Left hindlimb (tissue), 1 donor: Measurements from ENCODE around the gene H1-8.

Experiments
- DNase-seq: peaks from one replicate; pipeline ENCODE4 v3.0.0-alpha.2; 2018

The H1-8 gene

DNA sequence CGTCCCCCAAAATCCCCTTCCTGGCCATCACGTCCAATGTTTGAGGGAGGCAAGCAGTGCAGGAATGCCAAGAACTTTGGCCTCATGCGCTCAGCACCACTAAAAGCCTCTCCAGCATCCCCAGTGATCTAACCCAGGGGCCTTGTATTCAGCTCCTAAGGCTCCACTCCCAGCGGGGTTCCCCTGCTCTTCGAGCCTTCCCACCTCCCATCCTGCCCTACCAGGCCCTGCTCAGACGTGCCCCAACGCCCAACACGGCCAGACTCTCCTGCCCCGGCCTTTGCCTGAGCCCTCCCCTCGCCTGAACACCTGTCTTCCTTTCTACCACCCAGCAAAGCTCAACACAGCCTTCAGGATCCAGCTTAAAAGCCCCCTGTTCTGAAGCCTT is 33.0 kb downstream of the H1-8 start:
- no peak for DNase-seq

DNA sequence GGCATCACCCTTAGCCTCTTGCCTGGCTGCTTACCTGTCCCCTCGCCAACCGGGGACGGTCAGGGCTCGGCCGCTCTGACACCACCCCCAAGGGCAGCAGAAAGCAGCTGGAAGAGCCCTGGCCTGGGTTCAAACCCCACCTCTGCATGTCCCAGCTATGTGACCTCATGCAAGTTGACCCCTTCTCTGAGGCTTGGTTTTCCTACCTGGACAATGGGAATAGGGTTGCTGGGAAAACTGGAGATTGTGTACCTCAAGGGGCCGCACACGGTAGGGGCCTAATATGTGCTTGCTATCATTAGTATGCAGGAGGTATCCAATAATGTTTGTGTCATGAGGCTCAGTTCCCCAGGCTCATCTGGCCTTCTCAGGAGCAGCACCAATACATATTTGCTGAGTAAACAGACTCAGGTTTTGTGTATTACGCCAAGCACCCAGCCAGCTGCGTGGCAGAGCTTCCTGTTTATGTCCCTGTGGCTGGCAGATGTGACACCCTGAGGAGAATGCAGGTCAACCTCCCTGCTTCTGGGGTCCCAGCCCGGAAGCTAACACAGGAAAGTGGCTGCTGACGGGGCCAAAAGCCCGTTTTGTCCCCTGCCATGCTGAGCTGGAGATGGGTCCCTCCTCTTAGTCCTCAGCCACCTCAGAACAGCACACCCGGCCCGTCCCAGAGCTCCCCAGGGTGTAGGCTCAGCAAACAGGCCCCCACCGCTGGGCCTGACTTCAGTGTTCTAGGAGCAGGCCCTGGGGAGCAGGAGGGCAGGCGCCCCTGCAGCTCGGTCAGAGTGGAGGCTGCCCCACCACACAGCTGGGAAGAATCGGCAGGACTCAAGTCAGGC is 33.8 kb downstream of the H1-8 start:
- DNase-seq: no peak

DNA sequence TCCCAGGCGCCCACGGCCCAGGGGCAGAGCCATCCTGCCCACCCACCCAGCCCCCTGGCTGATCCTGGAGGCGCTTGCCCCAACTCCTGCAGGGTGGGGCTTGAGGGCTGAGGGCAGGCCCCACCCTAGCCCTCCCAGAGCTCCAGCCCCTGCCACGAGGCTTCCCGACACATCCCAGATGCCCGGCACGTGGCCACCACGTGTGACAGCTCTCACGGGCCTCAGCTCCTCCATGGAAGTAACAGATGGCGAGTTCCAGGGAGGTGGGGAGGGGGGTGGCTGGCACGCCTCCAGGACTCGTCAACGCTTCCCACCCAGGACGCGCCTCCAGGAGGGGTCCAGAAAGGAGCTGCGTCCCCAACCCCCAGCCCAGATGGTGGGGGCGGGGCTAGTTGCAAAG is 34.4 kb downstream of the H1-8 start:
- DNase-seq: peak; percentile 78

DNA sequence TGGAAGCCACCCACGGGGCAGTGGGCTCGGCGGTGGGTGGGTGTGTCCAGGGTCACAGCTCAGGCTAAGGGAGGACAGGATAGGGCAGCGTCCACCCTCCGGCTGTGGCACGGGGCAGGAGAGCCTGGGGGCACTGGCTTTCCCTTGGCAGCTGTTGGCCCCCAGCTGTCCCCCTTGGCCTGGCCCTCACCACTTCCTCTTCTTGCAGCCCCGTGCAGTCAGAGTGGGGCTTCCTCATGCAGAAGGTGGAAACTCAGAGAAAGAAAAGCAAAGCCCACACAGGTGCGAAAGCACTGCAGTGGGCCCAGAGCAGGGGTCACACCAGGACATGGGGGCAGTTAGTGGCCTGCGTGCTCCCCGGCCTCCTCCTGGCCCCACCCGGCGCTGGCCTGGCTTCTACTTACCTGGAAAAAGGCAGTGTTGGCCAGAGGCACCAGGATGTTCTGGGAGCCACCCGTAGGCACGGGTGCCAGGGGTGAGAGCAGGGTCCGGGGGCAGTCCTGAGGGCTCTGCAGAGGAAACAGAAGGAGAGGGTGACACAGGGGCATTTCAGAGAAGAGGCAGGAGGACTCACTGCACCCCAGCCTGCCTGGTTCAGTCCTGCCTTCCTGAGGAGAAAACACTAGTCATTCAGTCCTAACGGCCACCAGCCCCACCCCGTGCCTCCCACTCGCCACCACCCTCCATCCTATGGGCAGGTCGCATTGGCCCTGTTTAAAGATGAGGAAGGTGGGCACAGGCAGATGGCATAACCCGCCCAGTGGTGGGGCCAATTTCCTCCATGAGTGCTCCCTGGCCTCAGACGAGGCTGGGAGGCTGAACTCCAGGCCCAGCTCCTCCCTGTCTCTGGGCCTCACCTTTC is 35.2 kb downstream of the H1-8 start:
- no peak for DNase-seq

DNA sequence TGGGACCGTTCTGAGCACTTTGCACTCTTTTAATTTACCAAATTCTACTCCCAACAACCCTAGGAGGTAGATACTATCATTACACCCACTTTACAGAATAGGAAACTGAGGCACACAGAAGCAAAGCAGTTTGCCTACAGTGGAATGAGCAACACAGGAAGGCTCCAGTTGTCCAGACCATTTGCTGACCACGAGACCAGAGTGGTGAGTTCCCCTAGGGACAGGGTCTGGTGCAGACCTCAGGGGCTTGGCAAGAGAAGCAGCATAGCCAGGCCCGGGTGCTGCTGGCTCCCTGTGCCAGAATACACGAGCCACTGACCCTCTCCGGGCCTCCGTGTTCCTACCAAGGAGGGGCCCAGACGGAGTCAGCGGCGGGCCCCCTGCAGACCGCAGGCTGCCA is 37.0 kb downstream of the H1-8 start:
- no peak for DNase-seq

DNA sequence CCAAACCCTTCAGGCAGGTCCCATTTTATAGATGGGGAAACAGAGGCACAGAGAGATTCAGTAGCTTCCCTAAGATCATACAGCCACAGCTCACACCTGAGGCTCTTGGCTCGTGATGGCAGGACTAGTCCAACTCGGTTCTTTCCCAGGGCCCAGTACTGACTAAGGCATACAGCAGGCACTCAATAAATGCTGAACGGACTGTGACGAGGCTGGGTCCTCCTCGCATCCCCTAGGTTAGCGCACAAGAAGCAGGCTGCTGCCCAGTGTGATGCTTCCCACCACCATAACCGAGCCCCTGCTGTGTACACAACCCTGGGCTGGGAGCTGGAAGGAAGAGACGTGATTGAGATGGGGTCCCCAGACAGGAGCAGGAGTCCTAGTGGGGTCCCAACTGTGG is 38.6 kb downstream of the H1-8 start:
- DNase-seq: no peak

DNA sequence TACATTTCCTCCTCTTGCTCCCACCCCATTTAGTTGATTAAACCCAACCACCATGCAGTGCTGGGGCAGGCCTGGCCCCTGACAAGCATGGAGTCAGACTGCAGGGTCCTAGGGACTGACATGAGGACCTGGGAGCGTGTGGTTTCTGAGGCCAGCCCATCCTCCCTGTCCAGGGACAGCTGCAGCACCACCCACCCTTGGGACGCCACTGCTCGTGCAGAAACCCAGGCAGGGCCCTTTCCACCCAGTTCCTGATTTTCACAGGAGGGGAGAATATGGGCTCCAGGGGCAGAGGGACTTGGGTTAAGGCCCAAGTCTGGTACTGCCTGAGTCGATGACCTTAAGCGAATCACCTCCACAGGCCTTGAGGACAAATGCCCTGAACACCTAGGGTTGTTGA is 39.8 kb downstream of the H1-8 start:
- DNase-seq: no peak

DNA sequence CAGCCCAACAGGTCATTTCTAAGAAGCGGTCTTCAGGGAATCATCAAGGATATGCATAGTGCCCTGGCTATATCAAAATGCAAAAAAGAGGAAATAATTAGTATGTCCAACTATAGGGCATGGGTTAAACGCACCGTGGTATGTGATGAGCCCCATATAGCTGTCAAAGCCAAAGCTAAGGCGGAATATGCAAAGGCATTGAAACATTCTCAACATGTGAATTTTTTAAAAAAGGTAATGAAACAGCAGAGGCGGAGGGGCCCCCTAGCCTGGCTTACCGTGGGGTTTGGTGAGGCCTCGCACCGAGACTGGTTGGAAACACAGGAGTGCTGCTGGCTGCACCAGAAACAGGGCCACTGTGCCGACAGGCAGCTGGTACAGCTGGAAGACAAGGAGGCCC is 40.3 kb downstream of the H1-8 start:
- no peak for DNase-seq

DNA sequence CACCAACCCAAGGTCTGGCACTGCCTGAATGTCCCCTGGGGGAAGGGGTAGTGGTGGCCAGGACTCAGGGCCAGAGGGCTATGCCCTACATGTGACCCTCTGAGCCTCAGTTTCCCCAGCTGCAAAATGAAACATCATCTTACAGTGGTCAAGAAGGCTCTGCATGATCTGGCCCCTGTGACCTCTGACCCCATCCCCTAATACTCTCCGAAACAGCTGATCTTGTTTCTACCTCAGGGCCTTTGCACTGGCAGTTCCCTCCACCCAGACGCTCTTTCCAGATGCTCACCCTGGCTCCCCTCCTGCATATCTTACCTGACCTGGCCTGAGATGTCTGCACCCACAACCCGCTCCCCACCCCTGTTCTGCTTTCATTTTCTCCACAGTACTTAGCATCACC is 41.7 kb downstream of the H1-8 start:
- DNase-seq: no peak

DNA sequence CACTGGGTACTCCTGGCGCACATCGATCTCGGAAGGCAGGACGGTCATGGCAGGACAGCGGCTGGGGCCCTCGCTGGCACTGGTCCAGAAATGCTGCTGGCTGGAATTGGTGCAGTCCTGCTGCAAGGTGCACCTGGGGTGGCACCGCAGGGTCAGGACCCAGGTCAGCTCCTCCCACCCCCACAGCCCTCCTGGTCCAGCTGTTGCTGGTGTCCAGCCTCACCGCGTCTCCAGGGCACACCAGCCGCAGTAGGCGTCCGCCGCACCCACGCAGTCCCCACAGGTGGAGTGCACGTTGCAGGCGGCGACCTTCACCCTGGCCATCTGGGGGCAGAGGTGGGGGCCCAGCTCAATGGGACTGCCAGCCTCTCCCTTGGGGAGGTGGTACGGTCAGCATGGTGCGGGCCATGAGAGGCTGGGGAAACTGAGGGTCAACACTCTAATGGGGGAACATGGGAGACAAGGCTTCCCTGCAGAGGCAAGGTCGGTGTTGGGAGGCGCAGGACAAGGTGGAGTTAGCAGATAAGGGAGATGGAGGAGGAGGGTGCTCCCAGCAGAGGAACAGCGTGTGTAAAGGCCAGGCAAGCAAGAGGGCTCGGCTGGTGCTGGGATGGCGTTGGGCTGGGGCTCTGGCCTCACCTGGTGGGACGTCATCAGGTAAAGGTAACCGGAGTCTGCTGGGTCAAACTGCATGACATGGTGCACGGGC is 43.1 kb downstream of the H1-8 start:
- no peak for DNase-seq

DNA sequence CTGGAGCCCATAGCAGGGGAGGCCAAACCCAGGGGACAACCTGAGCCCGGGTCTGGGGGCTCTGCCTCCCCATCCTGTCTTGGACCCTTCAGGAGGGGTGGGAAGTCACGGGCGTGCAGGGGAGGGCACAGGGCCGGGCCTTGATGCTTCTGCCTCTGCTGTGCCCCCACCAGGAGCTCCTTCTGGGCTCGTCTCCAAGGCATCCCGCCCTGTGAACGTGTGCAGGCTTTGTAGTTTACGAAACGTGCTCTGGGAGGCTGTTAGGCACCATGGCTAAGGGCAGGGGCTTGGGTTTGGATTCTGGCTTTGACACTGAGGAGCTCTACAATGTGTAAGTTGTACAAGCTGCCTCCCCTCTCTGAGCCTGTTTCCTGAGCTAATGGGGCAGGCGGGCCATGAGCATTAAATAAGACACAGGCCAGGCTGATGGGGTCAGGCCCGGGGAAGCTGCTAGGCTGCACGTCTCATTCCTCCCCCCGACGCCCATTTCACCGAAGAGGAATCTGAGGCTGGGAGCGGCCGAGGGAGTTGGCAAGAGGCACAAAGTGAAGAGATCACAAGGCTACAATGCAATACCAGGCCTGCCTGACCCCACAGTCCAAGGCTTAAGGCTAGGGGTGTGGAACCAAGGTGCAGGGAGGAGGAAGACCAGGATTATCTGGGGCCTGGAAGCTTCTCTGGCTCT is 43.9 kb downstream of the H1-8 start:
- no peak for DNase-seq

DNA sequence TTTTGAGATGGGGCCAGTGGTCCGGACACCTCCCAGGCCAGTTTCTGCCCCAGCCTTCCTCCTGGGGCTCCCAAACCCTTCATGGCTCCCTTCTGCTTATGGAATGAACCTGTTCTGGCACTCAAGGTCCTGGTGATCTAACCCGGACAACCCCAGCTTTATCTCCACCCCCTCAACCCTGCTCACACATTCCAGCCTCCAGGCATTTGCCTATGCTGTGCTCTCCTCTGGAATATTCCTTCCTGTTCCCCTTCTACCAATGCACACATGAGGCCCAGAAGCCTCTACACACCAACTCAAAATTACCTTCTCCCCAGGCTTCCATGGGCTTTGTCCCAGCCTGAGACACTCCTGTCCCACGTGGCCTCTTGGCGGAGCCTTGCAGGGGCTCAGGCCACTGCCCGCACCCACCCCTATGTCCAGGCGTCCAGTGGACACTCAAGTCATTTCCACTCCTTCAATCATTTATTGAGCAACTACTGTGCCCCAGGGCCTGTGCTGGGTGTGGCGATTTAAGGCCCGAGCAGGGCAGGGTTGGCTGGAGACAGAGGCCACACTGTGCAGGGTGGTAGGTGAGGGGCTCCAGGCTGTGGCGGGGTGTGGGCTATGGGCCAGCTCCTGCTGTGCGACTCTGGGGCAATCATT is 44.7 kb downstream of the H1-8 start:
- no peak for DNase-seq

DNA sequence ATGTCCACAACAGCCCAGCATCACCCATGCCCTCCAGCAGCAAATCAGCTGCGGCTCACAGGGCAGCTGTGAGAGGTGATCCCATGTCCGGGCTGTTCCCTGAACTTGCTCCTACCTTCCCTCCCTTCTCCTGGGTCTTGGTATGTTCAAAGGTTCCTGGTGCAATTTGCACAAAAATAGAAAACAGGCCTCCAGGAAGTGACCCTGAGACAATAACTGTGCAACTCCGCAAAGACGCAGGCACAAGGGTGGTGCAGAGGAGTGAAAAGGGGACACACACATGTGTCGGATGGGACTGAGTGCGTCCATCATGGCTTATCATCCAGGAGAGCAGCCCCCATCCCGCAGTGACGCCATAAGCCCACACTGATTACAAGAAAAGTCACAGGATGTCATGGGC is 47.2 kb downstream of the H1-8 start:
- DNase-seq: no peak

DNA sequence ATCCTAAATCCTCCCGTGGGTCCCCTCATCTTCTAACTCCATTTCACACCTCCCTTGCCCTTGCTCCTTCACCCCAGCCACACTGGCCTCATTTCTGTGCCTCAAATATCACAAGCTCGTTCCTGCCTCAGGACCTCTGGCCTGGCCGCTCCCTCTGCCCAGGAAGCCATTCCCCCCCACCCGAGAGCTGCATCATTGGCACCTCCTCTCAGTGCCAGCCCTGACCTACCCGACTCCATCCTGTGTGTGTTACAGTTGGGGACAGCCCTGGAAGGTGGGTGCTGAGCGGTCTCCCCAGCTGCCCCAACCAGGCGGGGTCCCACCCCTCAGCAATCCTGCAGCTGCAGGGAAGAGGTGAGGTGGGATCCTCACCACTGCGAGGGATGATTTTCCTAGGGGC is 49.0 kb downstream of the H1-8 start:
- no peak for DNase-seq

DNA sequence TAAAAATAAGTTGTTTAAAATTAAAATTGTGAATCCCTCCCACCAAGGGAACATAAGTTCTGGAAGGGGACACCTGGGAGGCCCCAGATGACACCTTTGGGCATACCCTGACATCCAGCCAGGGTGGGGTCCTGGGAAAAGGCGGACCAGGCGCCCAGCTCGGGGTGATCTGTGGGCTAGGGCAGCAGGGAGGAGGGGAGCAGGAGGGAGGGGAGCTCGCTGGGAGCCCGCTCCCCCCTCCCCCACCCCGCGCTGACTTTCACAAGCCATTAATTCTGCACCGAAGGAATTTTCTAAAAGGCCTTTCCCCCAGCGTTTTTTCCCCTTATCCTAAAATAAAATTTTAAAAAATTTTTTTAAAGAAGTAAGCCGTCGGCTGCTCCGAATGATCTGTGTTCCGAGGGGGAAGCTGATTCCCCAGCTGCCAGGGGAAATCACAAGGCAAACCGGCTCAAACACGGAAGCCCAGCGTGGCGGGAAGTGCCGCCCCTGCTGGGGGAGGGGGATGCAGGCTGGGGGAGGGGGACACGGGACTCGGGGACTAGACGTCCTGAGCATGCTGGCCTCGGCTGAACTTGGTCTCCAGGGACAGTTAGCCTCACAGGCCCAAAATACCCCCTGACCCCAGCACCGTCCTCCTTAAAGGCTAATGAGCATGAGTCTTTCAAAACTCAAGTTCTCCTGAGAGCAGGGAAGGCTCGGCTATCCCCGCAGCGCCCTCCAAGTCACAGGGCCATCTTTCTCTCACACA is 49.6 kb downstream of the H1-8 start:
- peak; percentile 80 for DNase-seq

DNA sequence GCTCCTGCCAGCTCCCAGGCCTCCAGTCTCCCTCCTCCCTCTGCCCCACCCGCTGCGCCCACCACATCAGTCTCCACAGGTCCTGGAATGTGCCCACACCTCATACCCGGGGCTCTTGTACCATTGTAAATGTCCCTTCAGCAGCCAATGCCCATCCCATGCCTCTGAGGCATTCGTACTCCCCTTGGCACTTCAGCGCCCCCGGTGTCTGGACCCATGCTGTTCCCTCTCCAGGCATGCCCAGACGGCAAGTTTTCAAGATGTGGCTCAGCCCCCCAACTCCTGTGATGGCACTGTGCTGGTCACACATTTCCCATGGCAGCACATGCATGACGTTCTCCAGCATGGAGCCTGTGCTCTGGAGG is 50.2 kb downstream of the H1-8 start:
- no peak for DNase-seq

DNA sequence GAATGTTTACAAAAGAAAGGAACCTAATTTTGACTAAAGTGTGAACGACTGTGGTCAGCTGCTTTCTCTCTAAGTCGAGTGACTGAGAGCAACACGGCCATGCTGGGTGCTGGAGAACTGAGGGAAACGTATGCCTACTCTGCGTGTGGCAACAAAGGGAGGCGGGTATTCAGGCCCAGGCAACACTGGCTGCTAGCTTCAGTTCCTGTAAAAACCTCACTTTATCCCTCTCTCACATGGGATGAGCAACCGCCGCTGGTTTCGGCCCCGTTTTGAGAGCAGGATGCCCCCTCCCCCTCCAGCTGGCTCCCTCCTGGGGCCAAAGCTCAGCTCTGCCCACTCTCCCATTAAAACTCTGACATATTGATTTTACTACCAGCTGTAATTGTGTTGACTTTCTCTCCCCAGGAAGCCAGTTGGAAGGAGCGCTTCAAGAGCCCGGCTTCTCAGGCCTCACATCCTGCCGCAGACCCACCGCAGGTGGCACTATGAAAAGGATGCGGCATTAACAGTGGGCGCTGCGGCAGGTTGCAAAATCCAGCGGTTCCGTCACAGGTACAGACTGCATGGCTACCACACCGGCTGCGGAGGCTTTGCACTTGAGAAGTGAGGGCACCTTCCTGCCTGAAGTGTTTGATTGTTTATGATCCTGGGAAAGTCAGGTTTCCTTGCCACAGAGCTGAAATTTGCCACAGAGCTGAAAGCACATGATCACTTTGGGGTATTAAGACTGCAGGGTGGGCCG is 50.8 kb downstream of the H1-8 start:
- DNase-seq: no peak

DNA sequence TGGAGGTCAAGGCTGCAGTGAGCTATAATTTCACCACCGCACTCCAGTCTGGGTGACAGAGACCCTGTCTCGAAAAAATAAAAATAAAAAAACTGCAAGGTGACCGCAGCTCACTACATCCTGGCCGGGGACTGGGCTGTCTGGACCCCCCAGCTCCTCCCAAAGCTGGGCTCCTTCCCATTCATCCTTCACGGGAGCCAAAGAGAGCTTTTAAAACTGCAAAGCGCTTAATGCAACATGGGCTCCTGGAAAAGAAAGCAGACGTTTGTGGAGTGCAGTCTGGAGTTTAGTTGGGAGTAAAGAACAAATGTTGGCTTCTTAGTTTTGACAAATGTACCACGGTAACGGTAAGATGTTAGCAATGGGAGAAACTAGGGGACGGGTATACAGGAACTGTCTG is 51.4 kb downstream of the H1-8 start:
- DNase-seq: no peak

DNA sequence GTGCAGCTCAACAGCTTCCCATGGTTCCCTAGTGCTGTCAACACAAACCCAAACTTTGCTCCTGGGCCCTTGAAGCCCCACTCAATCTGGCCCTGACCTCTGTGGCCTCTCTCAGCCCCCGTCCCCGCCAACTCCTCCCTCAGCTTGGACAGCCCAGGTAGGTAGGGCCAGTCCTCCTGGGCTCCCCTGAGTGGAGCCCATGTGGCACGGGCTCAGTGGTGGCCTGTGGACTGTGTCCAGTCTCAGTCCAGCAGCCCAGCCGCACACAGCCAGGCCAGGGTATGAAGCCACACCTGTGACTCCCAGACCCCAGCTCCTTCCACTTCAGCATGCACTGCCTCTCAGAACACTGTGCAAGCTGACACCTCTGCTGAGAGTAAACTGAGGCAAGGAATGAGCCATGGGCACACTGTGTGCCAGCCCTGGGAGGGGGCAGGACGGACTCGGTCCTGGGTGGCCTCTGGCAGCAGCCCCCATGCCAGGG is 52.0 kb downstream of the H1-8 start:
- no peak for DNase-seq

DNA sequence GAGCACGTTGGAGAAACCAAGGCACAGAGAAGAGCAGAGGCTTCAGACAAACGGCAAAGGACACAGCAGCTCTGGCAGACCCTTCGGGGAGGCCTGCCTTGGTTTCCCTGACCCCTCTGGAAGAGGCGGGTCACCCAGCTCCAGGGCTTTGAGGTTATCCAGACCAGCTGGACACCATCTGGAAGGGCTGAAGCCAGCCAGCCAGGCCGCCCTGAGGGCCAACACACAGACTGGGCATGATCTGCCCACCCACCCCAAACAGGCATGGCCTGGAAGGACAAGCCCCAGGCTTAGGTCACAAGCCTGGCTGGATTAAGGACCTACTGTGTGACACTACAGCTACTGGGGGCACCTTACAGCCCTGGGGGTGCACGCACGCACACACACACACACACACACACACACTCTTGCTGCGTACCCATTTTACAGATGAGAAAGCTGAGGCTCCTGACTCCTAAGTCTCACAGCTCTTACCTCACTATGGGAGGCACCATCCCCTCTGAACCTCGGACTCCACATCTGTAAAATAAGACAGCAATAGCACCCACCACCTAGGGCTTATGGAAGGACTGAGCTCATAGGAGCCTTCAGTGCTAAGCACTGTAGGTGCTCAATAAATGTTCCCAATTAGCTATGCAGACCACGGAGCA is 52.7 kb downstream of the H1-8 start:
- no peak for DNase-seq
